ENCODE results near the gene IL11. TPM values are rescaled to one million over a fixed set of nuclear protein-coding genes. Genes with fewer than 3 reads are reported as not detected.

The IL11 gene
- total RNA-seq, 4 donors from 2014 or later = 0.67 TPM; not detected in 3

DNA sequence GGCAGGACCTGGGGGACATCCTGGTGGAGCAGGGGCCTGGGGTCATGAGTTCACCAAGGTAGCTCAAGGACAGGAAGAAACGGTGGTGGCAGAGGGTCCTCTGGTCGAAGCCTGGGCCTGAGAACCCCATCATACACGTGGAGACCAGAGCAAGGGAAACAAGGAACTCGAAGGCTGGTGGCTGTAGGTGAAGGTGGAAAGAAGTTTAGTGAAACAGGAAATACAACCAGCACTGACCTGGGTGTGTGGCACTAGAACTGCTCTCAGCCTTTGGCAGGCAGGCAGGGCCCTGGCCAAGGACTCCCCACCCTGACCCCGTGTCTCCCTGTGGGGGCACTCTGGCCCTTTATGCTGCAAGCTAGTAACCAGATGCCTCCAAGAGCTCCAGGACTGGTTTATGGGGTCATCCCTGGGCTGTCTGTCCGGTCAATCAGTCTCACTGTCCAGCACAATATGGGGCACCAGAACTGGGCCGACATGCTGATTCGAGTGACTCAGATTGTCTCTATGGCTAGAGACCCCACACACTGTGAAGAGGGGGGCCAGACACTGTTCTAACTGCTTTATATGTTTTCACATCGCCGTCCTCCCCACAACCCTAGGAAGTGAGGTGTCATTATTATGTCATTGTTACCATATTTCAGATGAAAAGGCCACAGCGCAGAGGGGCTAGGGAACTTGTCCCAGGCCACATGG, 19.5 kb downstream of the IL11 start:
- 64 to 85% methylated on average over 7 to 9 of the region's 11 CpGs for WGBS, 2 donors (ENCODE audit: low coverage in 1 of 2)
- H3K27me3 ChIP-seq = peaks cover 67% of the 10 kb centered on the region

DNA sequence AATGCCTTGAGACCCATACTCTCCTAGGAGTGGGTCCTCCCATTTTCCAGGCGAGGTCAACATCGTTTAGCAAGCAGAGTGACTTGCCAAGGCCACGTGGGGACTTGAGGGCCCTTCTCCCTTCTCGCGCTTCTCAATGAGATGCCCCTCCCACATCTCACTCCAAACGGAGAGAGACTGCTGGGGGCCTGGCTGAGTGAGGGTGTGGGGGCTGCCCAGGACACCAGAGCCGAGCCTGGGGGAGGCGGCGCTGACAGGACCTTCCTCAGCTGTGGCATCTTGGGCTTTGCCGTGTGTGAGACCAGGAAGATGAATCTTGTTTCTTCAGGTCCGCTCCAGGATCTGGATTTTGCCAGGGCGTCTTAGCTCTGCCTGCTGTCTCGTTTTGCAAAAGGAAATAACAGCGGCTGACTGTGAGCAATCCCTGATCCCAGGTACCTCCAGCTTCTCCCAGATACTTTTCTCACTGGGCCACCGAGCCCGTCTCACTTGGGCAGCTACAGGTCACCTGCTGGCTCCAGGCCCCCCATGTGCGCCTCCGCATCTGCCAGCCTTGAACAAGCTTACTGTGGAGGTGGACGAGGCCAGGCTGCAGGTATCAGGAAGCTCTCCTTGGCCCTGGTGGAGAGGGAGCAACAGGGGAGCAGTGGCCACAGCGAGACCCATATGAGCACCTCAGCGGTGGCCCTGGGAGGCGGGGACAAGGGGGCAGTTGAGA, 21.8 kb downstream of the IL11 start:
- no peaks in the 10 kb centered on the region for H3K9me3 ChIP-seq
- peaks cover 0 to 36% of the 10 kb centered on the region in 2 donors for H3K36me3 ChIP-seq
- TF ChIP-seq POLR2AphosphoS5 (IDR thresholded peaks at IDR 0.05) (no peak), POLR2A (IDR thresholded peaks at IDR 0.05) (no peak), EP300 (IDR thresholded peaks at IDR 0.05) (no peak)
- TF ChIP-seq, protein P1, sequence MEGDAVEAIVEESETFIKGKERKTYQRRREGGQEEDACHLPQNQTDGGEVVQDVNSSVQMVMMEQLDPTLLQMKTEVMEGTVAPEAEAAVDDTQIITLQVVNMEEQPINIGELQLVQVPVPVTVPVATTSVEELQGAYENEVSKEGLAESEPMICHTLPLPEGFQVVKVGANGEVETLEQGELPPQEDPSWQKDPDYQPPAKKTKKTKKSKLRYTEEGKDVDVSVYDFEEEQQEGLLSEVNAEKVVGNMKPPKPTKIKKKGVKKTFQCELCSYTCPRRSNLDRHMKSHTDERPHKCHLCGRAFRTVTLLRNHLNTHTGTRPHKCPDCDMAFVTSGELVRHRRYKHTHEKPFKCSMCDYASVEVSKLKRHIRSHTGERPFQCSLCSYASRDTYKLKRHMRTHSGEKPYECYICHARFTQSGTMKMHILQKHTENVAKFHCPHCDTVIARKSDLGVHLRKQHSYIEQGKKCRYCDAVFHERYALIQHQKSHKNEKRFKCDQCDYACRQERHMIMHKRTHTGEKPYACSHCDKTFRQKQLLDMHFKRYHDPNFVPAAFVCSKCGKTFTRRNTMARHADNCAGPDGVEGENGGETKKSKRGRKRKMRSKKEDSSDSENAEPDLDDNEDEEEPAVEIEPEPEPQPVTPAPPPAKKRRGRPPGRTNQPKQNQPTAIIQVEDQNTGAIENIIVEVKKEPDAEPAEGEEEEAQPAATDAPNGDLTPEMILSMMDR (IDR thresholded peaks at IDR 0.05) = no peak
- no peak overlapping the region for H3K4me3 ChIP-seq
- H3K4me1 ChIP-seq = peaks cover 0 to 34% (median 5%) of the 10 kb centered on the region in 3 donors
- H3K27ac ChIP-seq = no peak overlapping the region
- 62 to 93% methylated on average over 3 to 7 of the region's 22 CpGs for WGBS, 2 donors (ENCODE audit: low coverage in 1 of 2)
- ATAC-seq = no peak
- H3K27me3 ChIP-seq = peaks cover 45% of the 10 kb centered on the region

More for the DNA sequence above, 19.5 kb downstream of the IL11 start:
- Histone ChIP-seq H3K4me1 (peaks cover 0 to 44% (median 17%) of the 10 kb centered on the region in 3 donors), H3K27ac (no peak overlapping the region), H3K9me3 (no peaks in the 10 kb centered on the region), H3K36me3 (peaks cover 0 to 22% of the 10 kb centered on the region in 2 donors), H3K4me3 (no peak overlapping the region)
- TF ChIP-seq POLR2A (IDR thresholded peaks at IDR 0.05) (no peak), EP300 (IDR thresholded peaks at IDR 0.05) (no peak), POLR2AphosphoS5 (IDR thresholded peaks at IDR 0.05) (no peak)
- TF ChIP-seq, protein P1 (IDR thresholded peaks at IDR 0.05) = no peak
- ATAC-seq = no peak

DNA sequence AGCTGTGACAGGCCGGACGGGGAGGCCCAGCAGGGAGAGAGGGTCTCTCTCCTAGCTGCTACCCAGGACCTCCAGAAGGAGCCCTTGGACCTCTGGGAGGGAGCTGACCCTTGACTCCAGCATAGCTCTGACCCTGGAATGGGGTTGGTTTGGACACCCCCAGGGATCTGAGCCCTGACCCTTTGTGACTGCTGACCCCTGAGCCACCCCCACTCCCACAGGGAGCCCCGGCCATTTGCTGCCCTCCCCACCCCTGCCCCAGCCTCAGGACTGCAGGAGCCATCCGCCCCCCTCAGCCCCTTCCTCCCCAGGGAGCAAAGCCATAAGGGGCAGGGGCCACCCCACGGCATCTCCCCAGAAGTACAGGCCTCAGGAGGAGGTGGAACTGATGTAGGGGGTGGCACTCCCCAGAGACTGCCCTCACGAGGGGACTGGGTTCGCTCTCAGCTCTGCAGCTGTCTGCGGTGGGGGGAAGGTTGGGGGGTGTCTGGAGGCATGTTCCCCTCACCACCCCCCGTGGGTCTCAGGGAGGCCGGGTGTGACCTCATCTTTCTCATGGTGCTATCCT, 22.7 kb downstream of the IL11 start:
- ATAC-seq = no peak
- peaks cover 0 to 26% (median 0%) of the 10 kb centered on the region in 3 donors for H3K4me1 ChIP-seq
- no CpG with 5 or more reads among the region's 10 CpGs for WGBS, 2 donors (ENCODE audit: low coverage in 1 of 2)
- no peaks in the 10 kb centered on the region for H3K9me3 ChIP-seq
- H3K27me3 ChIP-seq = peaks cover 36% of the 10 kb centered on the region
- no peak overlapping the region for H3K4me3 ChIP-seq
- TF ChIP-seq POLR2A (IDR thresholded peaks at IDR 0.05) (no peak), POLR2AphosphoS5 (IDR thresholded peaks at IDR 0.05) (no peak), EP300 (IDR thresholded peaks at IDR 0.05) (no peak)
- TF ChIP-seq, protein P1 (IDR thresholded peaks at IDR 0.05) = no peak
- peak overlapping the region in 1 of 4 donors; percentile 62 for H3K27ac ChIP-seq
- H3K36me3 ChIP-seq = peaks cover 0 to 45% of the 10 kb centered on the region in 2 donors

DNA sequence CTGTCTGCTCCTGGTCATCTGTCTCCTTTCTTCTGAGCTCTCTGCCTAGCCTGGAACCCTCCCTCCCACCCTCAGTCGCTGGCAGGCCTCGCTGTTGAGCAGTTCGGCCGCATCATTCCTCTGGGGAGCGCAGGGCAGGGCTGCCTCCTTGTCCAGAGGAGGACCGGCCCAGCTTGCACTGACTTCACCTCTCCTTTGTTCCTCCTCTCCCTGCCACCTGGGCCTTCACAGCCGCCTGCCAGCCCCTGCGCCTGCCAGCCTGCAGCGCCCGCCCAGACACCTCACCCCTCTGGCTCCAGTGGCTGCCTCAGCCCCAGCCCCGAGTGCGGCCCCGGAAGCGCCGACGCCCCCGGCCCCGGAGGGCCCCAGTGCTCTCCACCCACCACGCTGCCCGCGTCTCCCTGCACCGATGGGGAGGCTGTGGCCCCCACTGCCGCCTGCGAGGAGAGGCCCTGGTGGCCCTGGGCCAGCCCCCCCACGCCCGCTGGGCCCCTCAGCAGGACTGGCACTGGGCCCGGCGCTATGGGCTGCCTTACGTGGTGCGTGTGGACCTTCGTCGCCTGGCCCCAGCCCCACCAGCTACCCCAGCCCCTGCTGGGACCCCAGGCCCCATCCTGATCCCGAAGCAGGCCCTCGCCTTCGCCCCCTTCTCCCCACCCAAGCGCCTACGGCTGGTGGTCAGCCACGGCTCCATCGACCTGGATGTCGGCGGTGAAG, 23.4 kb downstream of the IL11 start:
- WGBS, 2 donors (ENCODE audit: low coverage in 1 of 2) = no CpG with 5 or more reads among the region's 41 CpGs
- peak; percentile 39 for ATAC-seq
- TF ChIP-seq POLR2AphosphoS5 (IDR thresholded peaks at IDR 0.05) = no peak
- TF ChIP-seq, protein P1 (IDR thresholded peaks at IDR 0.05) = no peak
- no peak for TF ChIP-seq POLR2A (IDR thresholded peaks at IDR 0.05)
- no peak for TF ChIP-seq EP300 (IDR thresholded peaks at IDR 0.05)
- H3K27ac ChIP-seq = peak overlapping the region in 1 of 4 donors; percentile 62
- peaks cover 0 to 29% (median 0%) of the 10 kb centered on the region in 3 donors for H3K4me1 ChIP-seq
- peaks cover 29% of the 10 kb centered on the region for H3K27me3 ChIP-seq
- no peaks in the 10 kb centered on the region for H3K9me3 ChIP-seq
- H3K36me3 ChIP-seq = peaks cover 0 to 52% of the 10 kb centered on the region in 2 donors
- no peak overlapping the region for H3K4me3 ChIP-seq

Data from gastroesophageal sphincter (tissue), 4 donors.